A549 treated with CORT108297 at 1 μM for 4 hours (cell line): ENCODE results near the gene PSME2. TPM values are rescaled to one million over a fixed set of nuclear protein-coding genes. Genes with fewer than 3 reads are reported as not detected.

ENCODE experiments used
- total RNA-seq: library from RNA; stranded (reverse); fragments of 200-300 nt; extraction: Qiagen RNA extraction; gene quantifications from 5 replicates; pipeline ENCODE4 v1.2.3, GENCODE V29; 2022

Gene PSME2, protein sequence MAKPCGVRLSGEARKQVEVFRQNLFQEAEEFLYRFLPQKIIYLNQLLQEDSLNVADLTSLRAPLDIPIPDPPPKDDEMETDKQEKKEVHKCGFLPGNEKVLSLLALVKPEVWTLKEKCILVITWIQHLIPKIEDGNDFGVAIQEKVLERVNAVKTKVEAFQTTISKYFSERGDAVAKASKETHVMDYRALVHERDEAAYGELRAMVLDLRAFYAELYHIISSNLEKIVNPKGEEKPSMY
- 158 to 201 TPM (median 173 TPM) in 5 replicates for total RNA-seq

DNA sequence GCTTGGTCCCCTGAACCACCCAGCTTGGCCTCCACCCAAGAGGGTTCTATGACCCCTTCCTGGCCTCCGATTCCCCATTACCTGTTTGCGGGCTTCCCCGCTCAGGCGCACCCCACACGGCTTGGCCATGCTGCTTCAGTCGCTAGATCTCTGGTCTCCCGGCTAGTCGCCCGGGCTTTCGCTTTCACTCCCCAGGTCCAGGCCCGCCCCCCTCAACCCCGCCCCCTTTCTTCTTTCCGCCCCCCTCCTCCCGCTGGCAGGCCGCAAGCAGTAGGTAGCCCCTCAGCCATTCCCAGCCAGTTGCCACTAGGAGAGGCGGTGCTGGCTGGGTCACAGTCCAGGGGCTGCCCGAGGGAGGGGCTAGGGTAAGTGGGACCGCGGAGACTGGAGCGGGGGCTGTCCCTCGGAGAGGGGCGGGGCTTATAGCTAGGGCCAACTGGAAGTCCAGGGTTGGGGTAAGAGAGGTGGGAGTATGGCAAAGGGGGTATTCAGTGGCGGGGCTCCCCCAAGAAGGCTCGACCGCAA is at the start of gene PSME2:
PSME2 (minus strand) TSS at position 158 of the 525 bp plus-strand sequence; CDS start at position 129, 29 bp downstream.

DNA sequence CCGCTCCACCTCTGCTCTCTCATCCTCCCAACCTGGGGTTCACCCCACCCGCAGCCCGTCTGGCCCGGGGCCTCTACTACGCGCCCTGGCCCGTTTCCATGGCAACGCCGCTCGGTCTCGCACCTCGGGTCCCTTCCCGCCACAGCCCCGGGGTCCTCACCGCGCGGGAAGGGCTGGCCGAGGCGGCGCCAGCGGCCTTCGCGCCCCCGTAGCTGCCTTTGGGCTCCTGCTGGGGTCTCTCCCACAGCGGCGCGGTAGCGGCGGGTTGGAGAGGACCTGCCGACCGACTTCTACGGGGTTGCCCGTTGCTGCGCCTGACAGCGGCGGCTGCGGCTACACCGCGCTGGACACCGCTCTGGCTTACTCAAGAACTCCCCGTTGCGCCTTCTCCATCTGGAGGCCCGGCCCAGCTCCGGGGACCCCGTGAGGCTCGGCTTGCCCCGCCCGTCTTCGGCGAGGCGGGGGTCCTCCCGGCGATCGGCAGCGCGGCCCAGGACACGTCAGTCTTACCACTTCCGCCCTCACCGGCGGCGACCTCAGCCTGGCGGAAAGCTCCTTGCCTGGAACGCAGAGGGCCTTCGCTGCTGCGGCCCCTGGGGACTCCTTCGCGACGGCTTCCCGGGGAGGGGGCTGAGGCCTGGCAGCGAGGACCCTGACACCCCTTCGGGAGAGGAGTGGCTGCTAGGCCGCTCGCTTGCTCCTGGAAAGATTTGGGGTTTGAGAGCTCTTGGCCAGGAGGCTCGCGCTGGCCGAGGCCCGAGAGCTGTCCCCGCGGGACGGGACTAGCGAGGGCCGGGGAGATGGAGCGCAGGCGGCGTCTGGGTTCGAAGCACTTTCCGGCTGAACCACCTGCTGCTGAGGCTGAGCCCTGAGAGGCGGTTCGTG is 49.0 kb upstream of the PSME2 start, which contains the start of gene TM9SF1:
TM9SF1 (minus strand) TSS at position 256 of the 885 bp plus-strand sequence. CDS start 422 bp downstream, outside the sequence.

DNA sequence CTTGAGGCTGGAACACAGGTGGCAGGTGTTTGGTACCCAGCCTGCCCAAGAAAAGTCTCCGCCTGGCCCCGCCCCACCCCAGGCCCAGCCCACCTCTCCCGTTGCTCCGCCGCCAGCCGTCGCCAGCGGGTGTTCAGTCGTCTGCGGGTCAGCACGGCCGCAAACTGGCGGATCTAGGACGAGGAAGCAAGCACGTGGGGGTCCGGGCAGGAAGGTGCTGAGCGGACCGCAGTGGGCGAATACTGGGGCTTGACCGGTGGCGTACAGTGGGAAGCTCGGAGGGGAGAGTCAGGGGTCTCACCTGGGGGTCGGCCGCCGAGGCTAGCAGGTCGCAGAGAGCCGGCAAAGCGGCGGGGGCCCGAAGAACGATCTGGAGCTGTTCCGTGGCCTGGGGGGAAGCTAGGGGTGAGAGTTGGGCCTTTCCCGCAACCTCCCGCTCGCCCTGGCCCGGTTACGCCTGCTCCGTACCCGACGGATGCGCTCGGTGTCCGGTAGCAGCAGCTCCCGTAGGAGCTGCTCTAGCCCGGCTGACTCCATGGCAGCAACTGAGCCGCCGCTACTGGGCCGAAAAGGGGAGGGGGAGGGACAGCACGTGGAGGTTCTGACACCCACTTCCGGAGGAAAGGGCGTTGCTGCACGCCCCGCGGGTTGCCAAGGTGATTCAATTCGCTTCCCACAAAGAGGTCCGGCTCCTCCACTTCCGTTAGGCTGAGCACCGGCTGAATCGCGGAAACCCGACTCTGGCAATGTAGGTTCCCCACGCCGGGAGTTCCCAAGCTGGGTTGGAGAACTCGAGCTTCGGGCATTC is 42.0 kb upstream of the PSME2 start, which contains the start of gene IPO4:
IPO4 (minus strand) TSS at position 566 of the 808 bp plus-strand sequence; CDS start at position 537, 29 bp downstream.

DNA sequence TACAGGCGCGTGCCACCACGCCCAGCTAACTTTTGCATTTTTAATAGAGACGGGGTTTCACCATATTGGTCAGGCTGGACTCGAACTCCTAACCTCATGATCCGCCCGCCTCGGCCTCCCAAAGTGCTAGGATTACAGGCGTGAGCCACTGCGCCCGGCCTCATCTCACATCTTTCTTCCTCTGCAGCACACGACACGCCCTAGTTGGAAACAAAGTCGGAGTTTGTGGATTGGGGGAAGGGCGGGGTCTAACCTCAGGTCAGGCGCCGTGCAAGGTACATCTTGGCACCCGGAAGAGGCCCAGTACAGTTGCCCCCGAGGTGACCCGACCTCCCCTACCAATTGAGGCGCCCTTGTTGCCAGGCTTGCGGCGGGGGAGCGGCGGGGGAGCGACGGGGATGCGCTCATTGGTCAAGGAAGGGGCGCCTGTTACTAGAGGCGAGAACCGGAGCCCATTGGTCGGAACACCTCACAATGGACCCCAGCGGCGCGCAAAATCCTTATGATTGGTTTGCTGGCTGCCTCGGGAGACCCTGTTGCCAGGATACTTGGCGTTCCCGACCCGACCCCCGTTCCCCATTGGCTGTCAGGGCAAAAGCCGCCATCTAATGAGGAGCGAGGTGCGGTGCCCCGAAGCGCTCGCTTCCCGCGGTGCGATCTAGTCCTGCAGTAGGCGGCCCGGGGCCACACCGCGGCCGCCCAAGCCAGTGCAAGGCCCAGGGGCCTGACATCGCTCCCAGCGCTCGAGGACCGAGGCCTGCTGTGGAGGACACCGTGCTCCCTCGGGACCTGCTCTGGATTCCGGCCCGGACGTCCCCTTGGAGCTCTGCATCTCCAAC is 25.2 kb upstream of the PSME2 start, which contains the start of gene REC8:
REC8 (plus strand) TSS at position 659 of the 839 bp plus-strand sequence. CDS start 473 bp downstream, outside the sequence.

DNA sequence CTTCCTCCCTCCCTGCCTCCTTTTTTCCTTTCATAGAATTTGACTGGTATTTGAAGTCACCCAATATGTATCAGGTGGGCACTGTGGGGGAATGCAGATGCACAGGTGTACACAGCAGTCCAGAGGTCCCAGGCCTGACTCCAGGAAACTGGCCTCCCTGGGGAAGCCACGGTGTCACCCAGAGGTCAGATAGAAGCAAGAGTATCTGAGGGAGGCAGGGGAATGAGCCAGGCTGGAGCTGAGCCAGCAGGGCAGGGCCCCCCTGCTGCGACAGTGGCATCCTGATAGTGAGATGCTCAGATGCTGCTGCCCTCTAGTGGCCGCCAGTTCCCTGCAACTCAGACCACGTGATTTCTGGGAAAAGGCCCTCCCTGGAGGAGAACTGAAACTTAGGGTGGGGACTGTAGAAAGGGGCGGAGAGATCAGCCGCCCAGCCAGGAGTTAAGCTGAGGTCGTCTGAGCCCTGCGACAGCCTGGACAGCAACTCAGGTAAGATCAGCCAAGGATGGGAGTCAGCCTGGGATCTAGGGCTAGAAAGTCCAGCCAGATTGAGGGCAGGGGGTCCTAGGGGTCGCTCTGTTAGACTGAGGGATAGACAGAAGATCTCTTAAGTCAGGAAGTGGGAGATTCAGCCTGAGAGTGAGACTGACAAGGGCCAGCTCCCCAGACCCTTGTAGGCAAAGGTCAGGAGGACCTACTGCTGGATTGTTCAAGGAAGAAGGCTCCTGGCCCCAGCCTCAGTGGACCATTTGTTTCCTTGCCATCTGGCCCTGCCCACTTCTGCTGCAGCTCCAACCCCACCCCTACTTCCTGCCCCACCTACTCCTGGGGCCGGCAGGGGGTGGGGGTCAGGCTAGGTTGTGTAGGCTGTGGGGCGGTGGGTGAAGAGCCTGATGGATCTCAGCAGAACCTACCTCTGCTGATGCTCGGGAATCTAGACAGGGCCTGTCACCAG is 14.7 kb upstream of the PSME2 start, which contains the start of gene IRF9:
IRF9 (plus strand) TSS at position 416 of the 955 bp plus-strand sequence. CDS start 880 bp downstream, outside the sequence.

DNA sequence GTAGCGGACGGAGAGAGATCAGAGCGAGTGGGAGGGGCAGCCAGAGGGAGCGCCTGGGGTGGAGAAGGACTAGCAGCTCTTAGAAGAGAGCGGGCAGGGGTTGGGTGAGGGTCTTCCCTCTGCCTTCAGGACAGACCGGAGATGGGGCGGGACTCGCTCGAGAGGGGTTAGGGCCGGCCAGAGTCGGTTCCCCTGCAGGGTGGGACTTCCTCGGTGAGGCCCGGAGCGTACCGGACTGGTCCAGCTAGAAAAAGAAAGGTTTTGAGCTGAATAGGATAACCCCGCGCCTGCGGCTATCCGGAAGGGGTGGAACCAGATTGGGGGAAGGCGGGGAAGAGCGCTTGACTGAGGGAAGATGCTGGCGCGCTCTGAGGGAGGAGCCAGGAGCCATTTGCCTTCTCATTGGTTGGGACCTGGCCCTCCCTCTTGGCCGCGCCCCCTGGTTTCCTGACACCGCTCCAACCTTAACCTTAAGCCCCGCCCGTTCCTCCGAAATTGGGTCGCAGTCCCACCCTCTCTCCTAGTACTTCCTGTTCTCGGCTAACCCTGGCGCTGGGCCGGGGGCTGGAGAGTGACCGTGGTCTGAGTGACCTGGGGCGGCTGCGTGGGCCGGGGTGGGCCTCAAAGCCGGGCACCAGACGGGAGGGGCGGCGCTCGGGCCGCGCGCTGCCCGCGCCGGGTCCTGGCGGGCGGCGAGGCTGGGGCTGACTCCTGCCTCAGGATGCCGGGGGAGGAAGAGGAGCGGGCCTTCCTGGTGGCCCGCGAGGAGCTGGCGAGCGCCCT is 759 bp upstream of the PSME2 start, which contains the start of gene RNF31:
RNF31 (plus strand) TSS at position 521 of the 783 bp plus-strand sequence; CDS start at position 722, 201 bp downstream.

DNA sequence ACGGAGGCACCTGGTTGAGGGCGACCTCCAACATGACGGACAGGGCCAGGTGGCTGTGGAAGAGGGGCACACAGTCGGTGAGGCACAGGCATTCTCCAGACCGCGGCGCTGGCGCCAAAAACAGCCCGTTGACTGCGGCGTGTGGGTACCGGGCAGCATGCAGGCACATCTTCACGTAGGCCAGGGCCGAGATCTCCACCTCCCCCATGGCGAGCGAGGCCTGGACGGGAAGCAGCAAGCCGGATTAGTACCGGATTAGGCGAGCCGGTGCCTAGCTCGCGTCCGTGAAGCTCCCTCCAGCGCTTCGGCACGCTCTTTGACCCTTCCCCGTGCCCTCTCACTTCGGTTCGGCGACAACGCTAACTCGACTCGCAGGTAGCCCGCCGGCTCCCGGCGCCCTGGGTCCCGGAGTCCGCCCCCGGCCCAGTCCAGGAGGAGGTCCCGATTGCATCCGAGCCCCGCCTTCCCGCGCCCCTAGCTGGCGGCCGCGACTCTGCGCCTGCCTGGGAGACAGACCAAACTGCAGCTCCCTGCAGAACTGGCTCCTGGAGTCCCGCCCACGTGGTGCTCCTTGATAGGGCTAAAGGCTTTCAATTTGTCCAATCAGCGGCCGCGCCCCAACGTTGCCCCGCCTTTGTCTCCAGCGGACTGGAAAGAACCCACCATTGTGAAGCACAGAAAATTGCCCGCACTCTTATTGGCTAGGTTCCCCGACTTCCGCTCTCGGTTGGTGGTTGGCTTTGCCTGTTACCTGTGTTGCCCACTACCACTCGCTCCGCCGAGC is 5.1 kb downstream of the PSME2 start, which contains the start of gene EMC9:
EMC9 (minus strand) TSS at position 495 of the 784 bp plus-strand sequence; CDS start at position 208, 287 bp downstream.

DNA sequence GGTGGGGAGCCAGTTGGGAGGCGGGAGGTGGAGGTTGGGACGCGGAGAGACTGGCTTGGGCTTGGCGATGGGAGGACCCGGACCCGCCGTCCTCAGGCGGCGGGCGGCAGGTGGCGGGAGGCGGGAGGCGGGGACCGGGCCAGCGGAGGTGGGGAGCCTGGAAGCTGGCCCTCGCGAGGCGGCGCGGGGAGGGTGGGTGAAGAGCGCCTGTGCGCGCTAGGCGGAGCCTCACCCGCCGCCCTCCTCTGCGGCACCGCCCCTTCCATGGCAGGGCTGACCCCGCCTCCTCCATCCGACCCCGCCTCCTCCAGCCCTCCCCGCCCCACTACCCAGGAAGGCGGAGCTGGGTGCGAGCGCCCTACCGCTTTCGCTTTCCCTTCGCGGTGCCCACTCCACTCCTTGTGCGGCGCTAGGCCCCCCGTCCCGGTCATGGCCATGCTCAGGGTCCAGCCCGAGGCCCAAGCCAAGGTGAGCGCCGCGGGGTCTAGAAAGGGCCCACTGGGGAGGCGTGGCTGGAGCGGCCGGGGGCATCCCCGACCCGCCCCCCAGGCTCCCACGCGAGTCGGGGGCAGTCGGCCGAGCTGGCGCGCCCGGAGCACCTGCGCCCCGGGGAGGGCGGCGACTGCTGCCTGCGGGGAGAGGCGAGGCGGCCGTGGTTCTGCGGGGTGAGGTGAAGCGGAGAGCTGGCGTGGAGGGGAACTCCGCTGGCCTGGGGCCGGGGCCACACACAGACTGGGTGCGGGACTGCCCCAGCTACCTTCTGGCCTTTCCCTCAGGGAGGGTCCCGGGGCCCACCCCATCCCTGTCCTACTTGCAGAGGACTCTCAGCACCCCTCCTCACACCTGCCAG is 10.4 kb downstream of the PSME2 start, which contains the start of gene PSME1:
PSME1 (plus strand) TSS at position 361 of the 850 bp plus-strand sequence; CDS start at position 430, 69 bp downstream.

DNA sequence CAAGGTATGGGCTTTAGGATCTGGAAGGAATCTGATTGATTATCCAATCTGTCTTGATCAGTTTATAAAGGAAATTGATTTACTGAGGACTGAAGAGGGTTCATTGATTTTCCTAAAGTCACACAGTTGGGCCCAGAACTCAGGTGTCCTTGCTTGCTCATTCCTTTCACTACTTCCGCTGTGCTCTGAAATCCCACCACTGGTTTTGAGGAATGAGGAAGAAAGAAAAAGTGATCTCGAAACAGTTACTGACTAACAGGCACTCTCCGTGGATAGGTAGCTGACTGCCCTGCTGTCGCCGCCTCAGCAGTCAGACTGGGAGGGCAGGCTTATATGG is 16.1 kb downstream of the PSME2 start, which contains the start of gene FITM1:
FITM1 (plus strand) TSS at position 280 of the 337 bp plus-strand sequence. CDS start 905 bp downstream, outside the sequence.

DNA sequence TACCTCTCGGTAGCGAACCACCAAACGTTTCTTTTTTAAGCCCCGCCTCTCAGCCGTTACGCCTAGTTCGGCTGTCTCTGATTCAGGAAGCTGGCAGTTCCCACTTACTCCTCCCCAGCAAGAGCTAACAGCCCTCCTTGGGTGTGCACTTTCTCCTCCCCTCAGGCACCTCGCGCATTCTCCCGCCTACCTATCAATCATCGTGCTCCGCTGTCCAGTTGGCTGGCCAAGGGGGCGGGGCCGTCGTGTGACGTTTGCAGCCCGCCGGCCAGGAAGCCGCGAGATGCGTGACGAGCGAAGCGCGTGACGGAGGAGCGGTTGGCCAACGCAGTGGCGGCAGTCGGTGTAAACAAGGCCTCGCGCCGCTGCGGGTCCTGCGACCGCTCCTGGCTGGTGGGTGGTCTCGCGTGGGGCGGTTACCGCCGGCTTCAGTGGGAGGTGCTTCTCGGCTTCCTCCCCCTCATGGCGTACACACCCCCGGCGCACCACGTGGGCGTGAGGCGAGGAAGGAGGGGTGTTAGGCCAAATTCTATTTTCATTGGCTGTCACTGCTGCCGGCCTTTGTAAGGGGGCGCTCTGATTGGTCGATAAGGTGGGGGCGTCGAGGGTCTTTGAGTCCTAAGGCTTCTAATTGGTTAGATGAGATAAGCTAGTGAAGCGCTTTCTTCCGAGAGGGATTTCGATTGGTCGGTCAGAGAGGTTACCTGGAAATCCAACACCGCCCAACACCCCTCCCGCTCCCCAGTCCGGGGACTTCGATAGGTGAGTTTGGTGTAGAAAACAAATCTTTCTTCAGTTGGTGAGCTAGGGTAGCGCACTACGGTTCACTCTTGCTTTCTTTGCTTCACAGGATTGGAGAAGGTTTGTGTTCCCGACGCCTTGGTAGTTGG is 31.6 kb downstream of the PSME2 start, which contains the start of the genes DCAF11 and NRL:
DCAF11 (plus strand) TSS at position 246 of the 890 bp plus-strand sequence. CDS start 818 bp downstream, outside the sequence.
NRL (minus strand) TSS at position 418 of the 890 bp plus-strand sequence. CDS start 32,101 bp downstream, outside the sequence.

DNA sequence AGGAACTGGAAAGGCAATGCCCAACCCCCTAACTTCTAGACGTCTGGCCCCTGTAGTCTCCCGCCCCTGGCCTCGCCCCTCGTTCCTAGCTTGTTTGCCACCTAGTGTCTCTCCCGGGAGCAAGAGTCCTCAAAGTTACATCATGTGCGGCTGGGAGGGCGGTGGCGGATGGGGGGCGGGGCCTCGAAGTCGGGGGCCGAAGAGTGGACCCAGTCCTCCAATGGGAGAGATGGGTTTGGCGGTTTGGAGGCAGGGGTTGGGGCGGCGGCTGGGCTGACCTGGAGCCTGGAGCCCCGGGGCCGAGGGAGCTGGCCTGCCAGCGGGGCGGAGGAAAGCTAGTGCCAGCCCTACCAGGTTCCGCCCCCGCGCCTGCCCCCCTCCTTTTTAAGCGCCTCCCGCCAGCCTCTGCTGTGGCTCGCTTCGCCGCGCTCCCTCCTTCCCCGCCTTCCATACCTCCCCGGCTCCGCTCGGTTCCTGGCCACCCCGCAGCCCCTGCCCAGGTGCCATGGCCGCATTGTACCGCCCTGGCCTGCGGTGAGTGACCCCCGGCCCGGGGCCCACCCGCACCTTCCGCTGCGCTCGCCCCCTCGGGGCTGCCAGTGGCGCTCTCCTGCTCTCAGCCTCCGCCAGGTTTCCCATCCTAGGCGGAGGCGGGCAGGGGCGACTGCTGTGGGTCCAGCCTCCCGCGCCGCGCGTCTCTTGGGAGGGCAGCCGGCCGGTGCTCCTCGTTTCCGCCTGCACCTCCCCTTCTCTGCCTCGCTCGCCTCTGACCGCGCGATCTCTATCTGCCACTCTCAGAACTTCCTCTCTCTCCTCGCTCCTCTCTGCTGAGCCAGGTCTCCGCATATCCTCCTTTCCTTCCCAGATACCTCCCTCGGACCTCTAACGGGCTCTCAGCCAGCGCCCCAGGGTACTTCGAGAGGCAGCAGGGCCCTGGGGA is 52.2 kb downstream of the PSME2 start, which contains the start of gene PCK2:
PCK2 (plus strand) TSS at position 411 of the 940 bp plus-strand sequence; CDS start at position 506, 95 bp downstream.

